Smooth muscle cell (in vitro differentiated cells): Measurements from ENCODE around the gene FZR1. TPM values are rescaled to one million over a fixed set of nuclear protein-coding genes. Genes with fewer than 3 reads are reported as not detected.

ENCODE experiments used
- DNase-seq: peaks from one replicate; lab custom pipeline; 2025; ENCODE audit not compliant: unreplicated experiment; lab: John Stamatoyannopoulos, UW
- H2AFZ ChIP-seq: fragments of 200-600 bp; sonication (generic); 2 replicates; pipeline ENCODE4 v1.6.0; 2016; ENCODE audit warnings: antibody characterized with exemption, low read depth, mild to moderate bottlenecking
- H3F3A ChIP-seq: fragments of 200-600 bp; sonication (generic); 2 replicates; pipeline ENCODE4 v1.6.0; 2017; ENCODE audit warnings: antibody characterized with exemption, low read depth
- H3K27ac ChIP-seq: fragments of 200-600 bp; sonication (generic); 2 replicates; pipeline ENCODE4 v1.5.1; 2016; ENCODE audit warnings: low read depth, mild to moderate bottlenecking
- H3K27me3 ChIP-seq: fragments of 200-600 bp; sonication (generic); 2 replicates; pipeline ENCODE4 v1.6.1; 2016; ENCODE audit warnings: low read depth, mild to moderate bottlenecking
- H3K36me3 ChIP-seq: fragments of 200-600 bp; sonication (generic); 2 replicates; pipeline ENCODE4 v1.5.1; 2016; ENCODE audit warnings: low read depth
- H3K4me1 ChIP-seq: fragments of 200-600 bp; sonication (generic); 2 replicates; pipeline ENCODE4 v1.5.1; 2016; ENCODE audit warnings: low read depth
- H3K4me2 ChIP-seq: fragments of 200-600 bp; sonication (generic); 2 replicates; pipeline ENCODE4 v1.6.0; 2016; ENCODE audit warnings: mild to moderate bottlenecking
- H3K4me3 ChIP-seq: fragments of 200-600 bp; sonication (generic); 2 replicates; pipeline ENCODE4 v1.5.1; 2016; ENCODE audit warnings: mild to moderate bottlenecking
- H3K79me2 ChIP-seq: fragments of 200-600 bp; sonication (generic); 2 replicates; pipeline ENCODE4 v1.6.0; 2016; ENCODE audit warnings: low read depth, mild to moderate bottlenecking
- H3K9ac ChIP-seq: fragments of 200-600 bp; sonication (generic); 2 replicates; pipeline ENCODE4 v1.6.0; 2016; ENCODE audit warnings: low read depth
- H3K9me3 ChIP-seq: fragments of 200-600 bp; sonication (generic); replicated peaks from 2 replicates; pipeline ENCODE4 v1.5.1; 2016; ENCODE audit warnings: low read depth
- H4K20me1 ChIP-seq: fragments of 200-600 bp; sonication (generic); 2 replicates; pipeline ENCODE4 v1.6.0; 2016; ENCODE audit warnings: low read depth
- WGBS: methylation state at CpG from one replicate; pipeline ENCODE4 v1.1.7; 2016; ENCODE audit warnings: low lambda C conversion rate; 5-methylcytosine and 5-hydroxymethylcytosine counted together
- polyA plus RNA-seq: library from polyadenylated mRNA; unstranded; fragments of >200 nt; fragmentation: Nextera tagmentation; extraction: Ambion mirVana; gene quantifications from 2 replicates; pipeline ENCODE4 v1.2.1, GENCODE V29; 2016
- total RNA-seq: library from RNA; depleted of rRNA; stranded (reverse); fragments of >200 nt; gene quantifications from 2 replicates; pipeline ENCODE4 v1.2.3, GENCODE V29; 2014
- TF ChIP-seq, protein P1 (sequence below): fragments of 200-600 bp; sonication (generic); IDR thresholded peaks from 2 replicates; pipeline ENCODE4 v1.5.1; 2017; ENCODE audit warnings: borderline replicate concordance, mild to moderate bottlenecking, antibody characterized with exemption; ENCODE audit not compliant: insufficient read depth, poor library complexity, severe bottlenecking

Gene FZR1
- total and polyA plus RNA-seq, 2 experiments from 2014 or later, result 16.3 to 49.7 TPM

DNA sequence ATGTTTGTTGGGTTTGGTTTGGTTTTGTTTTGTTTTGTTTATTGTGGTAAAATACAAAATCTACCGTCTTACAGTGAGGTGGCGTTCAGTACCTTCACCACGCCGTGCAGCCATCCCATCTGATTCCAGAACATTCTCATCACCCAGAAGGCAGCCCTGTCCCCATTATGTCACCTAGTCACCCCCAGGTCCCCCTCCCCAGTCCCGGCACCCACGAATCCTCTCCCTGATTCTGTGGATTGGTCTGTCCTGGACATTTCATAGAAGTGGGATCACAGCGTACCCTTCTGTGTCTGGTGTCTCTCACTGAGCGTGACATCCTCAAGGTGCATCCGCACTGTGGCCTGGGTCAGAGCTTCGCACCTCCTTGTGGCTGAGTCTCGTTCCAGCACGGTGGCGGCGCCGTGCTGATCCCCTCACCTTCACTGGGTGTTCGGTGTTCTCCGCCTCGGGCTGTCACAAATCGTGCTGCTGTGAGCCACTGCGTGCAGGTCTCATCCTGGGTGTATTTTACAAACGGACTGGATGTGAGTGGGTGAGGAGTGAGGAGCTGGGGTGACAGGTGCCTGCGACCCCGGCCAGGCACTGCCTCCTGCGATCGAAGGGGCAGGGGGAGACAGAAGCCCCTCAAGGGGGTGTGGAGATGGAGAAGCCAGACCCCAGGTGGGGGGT lies 32.3 kb downstream of the FZR1 start:
- 83% methylated on average over 25 of the region's 25 CpGs for WGBS
- Histone ChIP-seq H3K27ac (no peak overlapping the region), H3K4me2 (no peak overlapping the region), H3K4me1 (no peaks in the 10 kb centered on the region), H3K79me2 (no peaks in the 10 kb centered on the region), H2AFZ (no peak overlapping the region), H3K4me3 (no peak overlapping the region), H3K36me3 (no peaks in the 10 kb centered on the region), H4K20me1 (peaks cover 23% of the 10 kb centered on the region), H3F3A (peaks cover 12% of the 10 kb centered on the region), H3K27me3 (no peaks in the 10 kb centered on the region), H3K9me3 (no peaks in the 10 kb centered on the region), H3K9ac (no peak overlapping the region)
- TF ChIP-seq, protein P1, sequence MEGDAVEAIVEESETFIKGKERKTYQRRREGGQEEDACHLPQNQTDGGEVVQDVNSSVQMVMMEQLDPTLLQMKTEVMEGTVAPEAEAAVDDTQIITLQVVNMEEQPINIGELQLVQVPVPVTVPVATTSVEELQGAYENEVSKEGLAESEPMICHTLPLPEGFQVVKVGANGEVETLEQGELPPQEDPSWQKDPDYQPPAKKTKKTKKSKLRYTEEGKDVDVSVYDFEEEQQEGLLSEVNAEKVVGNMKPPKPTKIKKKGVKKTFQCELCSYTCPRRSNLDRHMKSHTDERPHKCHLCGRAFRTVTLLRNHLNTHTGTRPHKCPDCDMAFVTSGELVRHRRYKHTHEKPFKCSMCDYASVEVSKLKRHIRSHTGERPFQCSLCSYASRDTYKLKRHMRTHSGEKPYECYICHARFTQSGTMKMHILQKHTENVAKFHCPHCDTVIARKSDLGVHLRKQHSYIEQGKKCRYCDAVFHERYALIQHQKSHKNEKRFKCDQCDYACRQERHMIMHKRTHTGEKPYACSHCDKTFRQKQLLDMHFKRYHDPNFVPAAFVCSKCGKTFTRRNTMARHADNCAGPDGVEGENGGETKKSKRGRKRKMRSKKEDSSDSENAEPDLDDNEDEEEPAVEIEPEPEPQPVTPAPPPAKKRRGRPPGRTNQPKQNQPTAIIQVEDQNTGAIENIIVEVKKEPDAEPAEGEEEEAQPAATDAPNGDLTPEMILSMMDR, result no peak
- DNase-seq, result no peak

- Histone ChIP-seq H3K27me3 (no peaks in the 10 kb centered on the region), H3K4me1 (no peaks in the 10 kb centered on the region), H3F3A (peaks cover 12% of the 10 kb centered on the region), H4K20me1 (peaks cover 23% of the 10 kb centered on the region), H2AFZ (no peak within 1 kb of the TSS), H3K79me2 (no peaks in the 10 kb centered on the region), H3K27ac (no peak within 1 kb of the TSS), H3K9ac (no peak within 1 kb of the TSS), H3K36me3 (no peaks in the 10 kb centered on the region), H3K9me3 (no peaks in the 10 kb centered on the region), H3K4me2 (no peak within 1 kb of the TSS), H3K4me3 (no peak within 1 kb of the TSS)
- WGBS, result 73% methylated on average over 28 of the region's 28 CpGs
- DNase-seq, result no peak
- TF ChIP-seq, protein P1, result no peak
Observed at GRCh38 chr19:3538965-3539755, 33.0 kb downstream of the FZR1 start, which contains the start of gene TEKTIP1. TSS of gene TEKTIP1 (plus strand) at chr19:3539174. CDS start at chr19:3539178, 4 bp downstream.

GRCh38 chr19:3539756-3540118 lies 33.6 kb downstream of the FZR1 start:
- Histone ChIP-seq H4K20me1 (peaks cover 23% of the 10 kb centered on the region), H3K27me3 (no peaks in the 10 kb centered on the region), H3K9me3 (no peaks in the 10 kb centered on the region), H3K4me2 (no peak overlapping the region), H2AFZ (no peak overlapping the region), H3K9ac (no peak overlapping the region), H3K79me2 (no peaks in the 10 kb centered on the region), H3K4me1 (no peaks in the 10 kb centered on the region), H3K27ac (no peak overlapping the region), H3F3A (peaks cover 12% of the 10 kb centered on the region), H3K36me3 (no peaks in the 10 kb centered on the region), H3K4me3 (no peak overlapping the region)
- TF ChIP-seq, protein P1, result no peak
- 97% methylated on average over 1 of the region's 1 CpG for WGBS
- no peak for DNase-seq
